ENCODE measurements around the gene PHKA2. TPM values are rescaled to one million over a fixed set of nuclear protein-coding genes. Genes with fewer than 3 reads are reported as not detected.

The PHKA2 gene
- total and polyA plus RNA-seq, 4 donors, result 28.9 to 82.3 (median 41.9) TPM

DNA sequence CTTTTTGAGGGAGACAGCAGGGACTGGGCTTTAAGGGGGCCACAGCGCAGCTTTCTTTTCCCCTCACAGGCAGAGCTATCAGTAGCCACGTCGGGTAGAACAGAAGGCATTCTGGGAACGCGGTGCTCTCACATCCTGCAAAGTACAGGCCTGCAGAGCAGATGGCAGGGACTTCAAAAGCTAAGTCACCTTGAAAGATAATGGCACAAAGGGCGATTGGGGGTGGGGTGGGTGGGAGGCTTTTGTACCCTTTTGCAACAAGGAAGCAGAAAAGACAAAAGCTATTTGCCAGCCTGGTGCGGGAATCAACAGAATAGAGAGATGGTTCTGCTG is 93.9 kb downstream of the PHKA2 start:
- H3K4me1 ChIP-seq (ENCODE audit: control insufficient read depth in 4 of 4, insufficient read depth in 4 of 4, low read length in 3 of 4), result peaks cover 6 to 25% (median 17%) of the 10 kb centered on the region in 4 donors
- no peak overlapping the region for H3K9ac ChIP-seq (ENCODE audit: low read depth in 1 of 2, low read length in 2 of 2)
- H3K27me3 ChIP-seq (ENCODE audit: control insufficient read depth in 4 of 4, insufficient read depth in 4 of 4, low read length in 3 of 4), result no peaks in the 10 kb centered on the region
- H3K4me3 ChIP-seq (ENCODE audit: low read depth in 1 of 3, low read length in 3 of 3), result no peak overlapping the region
- H3K9me3 ChIP-seq (ENCODE audit: control insufficient read depth in 4 of 4, low read length in 3 of 4), result no peaks in the 10 kb centered on the region
- WGBS, result 92% methylated on average over 7 of the region's 7 CpGs
- no peak for TF ChIP-seq EGR1 (IDR thresholded peaks at IDR 0.05; ENCODE audit: low read depth in 2 of 2)
- no peak for TF ChIP-seq GABPA (IDR thresholded peaks at IDR 0.05 in 1 of 2, conservative IDR thresholded peaks at IDR 0.05 in 1 of 2)
- no peak for TF ChIP-seq FOXA1 (IDR thresholded peaks at IDR 0.05)
- TF ChIP-seq, protein P1, sequence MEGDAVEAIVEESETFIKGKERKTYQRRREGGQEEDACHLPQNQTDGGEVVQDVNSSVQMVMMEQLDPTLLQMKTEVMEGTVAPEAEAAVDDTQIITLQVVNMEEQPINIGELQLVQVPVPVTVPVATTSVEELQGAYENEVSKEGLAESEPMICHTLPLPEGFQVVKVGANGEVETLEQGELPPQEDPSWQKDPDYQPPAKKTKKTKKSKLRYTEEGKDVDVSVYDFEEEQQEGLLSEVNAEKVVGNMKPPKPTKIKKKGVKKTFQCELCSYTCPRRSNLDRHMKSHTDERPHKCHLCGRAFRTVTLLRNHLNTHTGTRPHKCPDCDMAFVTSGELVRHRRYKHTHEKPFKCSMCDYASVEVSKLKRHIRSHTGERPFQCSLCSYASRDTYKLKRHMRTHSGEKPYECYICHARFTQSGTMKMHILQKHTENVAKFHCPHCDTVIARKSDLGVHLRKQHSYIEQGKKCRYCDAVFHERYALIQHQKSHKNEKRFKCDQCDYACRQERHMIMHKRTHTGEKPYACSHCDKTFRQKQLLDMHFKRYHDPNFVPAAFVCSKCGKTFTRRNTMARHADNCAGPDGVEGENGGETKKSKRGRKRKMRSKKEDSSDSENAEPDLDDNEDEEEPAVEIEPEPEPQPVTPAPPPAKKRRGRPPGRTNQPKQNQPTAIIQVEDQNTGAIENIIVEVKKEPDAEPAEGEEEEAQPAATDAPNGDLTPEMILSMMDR (IDR thresholded peaks at IDR 0.05; ENCODE audit: low read depth, low read length, missing input control), result no peak
- no peak for TF ChIP-seq JUND (IDR thresholded peaks at IDR 0.05)
- TF ChIP-seq HNF4G (IDR thresholded peaks at IDR 0.05), result no peak
- TF ChIP-seq TAF1 (conservative IDR thresholded peaks at IDR 0.05), result no peak
- no peak for TF ChIP-seq RAD21 (IDR thresholded peaks at IDR 0.05)
- TF ChIP-seq YY1 (IDR thresholded peaks at IDR 0.05), result no peak
- TF ChIP-seq RXRA (IDR thresholded peaks at IDR 0.05), result no peak
- TF ChIP-seq, protein P2, sequence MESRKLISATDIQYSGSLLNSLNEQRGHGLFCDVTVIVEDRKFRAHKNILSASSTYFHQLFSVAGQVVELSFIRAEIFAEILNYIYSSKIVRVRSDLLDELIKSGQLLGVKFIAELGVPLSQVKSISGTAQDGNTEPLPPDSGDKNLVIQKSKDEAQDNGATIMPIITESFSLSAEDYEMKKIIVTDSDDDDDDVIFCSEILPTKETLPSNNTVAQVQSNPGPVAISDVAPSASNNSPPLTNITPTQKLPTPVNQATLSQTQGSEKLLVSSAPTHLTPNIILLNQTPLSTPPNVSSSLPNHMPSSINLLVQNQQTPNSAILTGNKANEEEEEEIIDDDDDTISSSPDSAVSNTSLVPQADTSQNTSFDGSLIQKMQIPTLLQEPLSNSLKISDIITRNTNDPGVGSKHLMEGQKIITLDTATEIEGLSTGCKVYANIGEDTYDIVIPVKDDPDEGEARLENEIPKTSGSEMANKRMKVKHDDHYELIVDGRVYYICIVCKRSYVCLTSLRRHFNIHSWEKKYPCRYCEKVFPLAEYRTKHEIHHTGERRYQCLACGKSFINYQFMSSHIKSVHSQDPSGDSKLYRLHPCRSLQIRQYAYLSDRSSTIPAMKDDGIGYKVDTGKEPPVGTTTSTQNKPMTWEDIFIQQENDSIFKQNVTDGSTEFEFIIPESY (IDR thresholded peaks at IDR 0.05), result no peak
- TF ChIP-seq, protein P3, sequence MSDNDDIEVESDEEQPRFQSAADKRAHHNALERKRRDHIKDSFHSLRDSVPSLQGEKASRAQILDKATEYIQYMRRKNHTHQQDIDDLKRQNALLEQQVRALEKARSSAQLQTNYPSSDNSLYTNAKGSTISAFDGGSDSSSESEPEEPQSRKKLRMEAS (IDR thresholded peaks at IDR 0.05), result no peak
- H3K27ac ChIP-seq (ENCODE audit: low read depth in 1 of 2, low read length in 2 of 2), result no peak overlapping the region
- no peak for DNase-seq (ENCODE audit: low spot score)
- peaks cover 0 to 13% (median 5%) of the 10 kb centered on the region in 4 donors for H3K36me3 ChIP-seq (ENCODE audit: control insufficient read depth in 4 of 4, insufficient read depth in 3 of 4, low read depth in 1 of 4, low read length in 3 of 4)

DNA sequence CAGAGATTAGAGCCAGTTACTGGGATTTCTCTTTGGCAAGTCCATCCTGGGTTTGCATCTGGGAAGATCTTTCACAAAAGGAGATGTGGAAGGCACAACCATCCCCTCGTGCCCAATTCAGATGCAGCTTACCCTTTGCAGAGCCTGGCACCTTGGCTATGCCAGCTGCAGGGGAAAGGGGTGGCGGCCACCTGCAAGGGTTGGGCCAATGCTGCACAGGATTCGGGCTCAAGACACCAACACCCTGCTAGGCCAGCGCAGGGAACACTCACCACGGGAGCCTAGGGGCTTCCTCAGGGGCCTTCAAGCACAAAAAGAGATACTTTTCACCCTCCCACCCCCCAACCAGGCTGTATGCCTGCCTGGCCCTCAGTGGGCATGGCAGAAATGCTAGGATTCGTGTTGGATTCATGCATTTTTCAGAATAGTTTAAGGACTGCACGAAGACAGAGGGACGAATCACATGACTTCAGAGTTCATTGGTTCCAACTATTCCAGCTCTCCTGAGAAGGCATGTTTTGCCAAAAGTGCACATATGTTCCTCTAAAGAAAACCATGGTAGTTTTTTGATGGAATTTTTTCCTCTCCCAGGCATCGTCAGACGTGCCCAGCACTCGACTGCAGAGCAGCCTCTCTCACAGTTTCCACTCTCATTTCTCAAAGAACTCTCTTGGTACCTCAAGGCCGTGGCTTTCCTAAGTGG is 94.4 kb downstream of the PHKA2 start:
- 90% methylated on average over 12 of the region's 12 CpGs for WGBS
- no peak overlapping the region for H3K4me3 ChIP-seq (ENCODE audit: low read depth in 1 of 3, low read length in 3 of 3)

DNA sequence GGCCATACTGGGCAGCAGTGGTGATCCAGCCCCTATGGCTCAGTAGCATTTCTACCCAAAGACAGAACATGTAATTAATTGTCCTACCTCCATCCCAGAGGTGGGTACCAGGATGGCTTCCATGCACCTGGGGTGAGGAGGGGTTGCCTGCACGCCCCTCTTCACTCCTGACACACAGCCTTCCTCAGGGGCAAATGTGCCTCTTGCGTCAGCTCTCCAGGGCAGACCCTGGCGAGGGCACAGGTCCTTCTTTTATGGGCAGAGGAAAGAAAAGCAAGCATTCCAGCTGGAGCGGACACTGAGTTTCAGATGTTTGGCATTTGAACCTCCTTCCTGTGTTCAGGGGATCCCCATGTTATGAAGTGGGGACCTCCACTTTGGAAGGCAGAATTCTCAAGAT is 95.6 kb downstream of the PHKA2 start:
- no peaks in the 10 kb centered on the region for H3K27me3 ChIP-seq (ENCODE audit: control insufficient read depth in 4 of 4, insufficient read depth in 4 of 4, low read length in 3 of 4)
- H3K27ac ChIP-seq (ENCODE audit: low read depth in 1 of 2, low read length in 2 of 2), result peak overlapping the region; percentile 73 to 76
- no peak overlapping the region for H3K4me3 ChIP-seq (ENCODE audit: low read depth in 1 of 3, low read length in 3 of 3)
- no peak for DNase-seq (ENCODE audit: low spot score)
- no peak overlapping the region for H3K9ac ChIP-seq (ENCODE audit: low read depth in 1 of 2, low read length in 2 of 2)
- 86% methylated on average over 4 of the region's 4 CpGs for WGBS
- peaks cover 6 to 25% (median 17%) of the 10 kb centered on the region in 4 donors for H3K4me1 ChIP-seq (ENCODE audit: control insufficient read depth in 4 of 4, insufficient read depth in 4 of 4, low read length in 3 of 4)
- no peak for TF ChIP-seq RXRA (IDR thresholded peaks at IDR 0.05)
- H3K9me3 ChIP-seq (ENCODE audit: control insufficient read depth in 4 of 4, low read length in 3 of 4), result no peaks in the 10 kb centered on the region
- peaks cover 0 to 13% (median 1%) of the 10 kb centered on the region in 4 donors for H3K36me3 ChIP-seq (ENCODE audit: control insufficient read depth in 4 of 4, insufficient read depth in 3 of 4, low read depth in 1 of 4, low read length in 3 of 4)

More for the DNA sequence above, 94.4 kb downstream of the PHKA2 start:
- no peak for DNase-seq (ENCODE audit: low spot score)
- H3K9ac ChIP-seq (ENCODE audit: low read depth in 1 of 2, low read length in 2 of 2), result no peak overlapping the region
- H3K4me1 ChIP-seq (ENCODE audit: control insufficient read depth in 4 of 4, insufficient read depth in 4 of 4, low read length in 3 of 4), result peaks cover 6 to 25% (median 17%) of the 10 kb centered on the region in 4 donors
- peaks cover 0 to 13% (median 4%) of the 10 kb centered on the region in 4 donors for H3K36me3 ChIP-seq (ENCODE audit: control insufficient read depth in 4 of 4, insufficient read depth in 3 of 4, low read depth in 1 of 4, low read length in 3 of 4)
- no peaks in the 10 kb centered on the region for H3K9me3 ChIP-seq (ENCODE audit: control insufficient read depth in 4 of 4, low read length in 3 of 4)
- TF ChIP-seq, protein P3 (IDR thresholded peaks at IDR 0.05), result no peak
- no peaks in the 10 kb centered on the region for H3K27me3 ChIP-seq (ENCODE audit: control insufficient read depth in 4 of 4, insufficient read depth in 4 of 4, low read length in 3 of 4)
- no peak overlapping the region for H3K27ac ChIP-seq (ENCODE audit: low read depth in 1 of 2, low read length in 2 of 2)

Data from liver (tissue), 9 donors.